IMR-90 (cell line): ENCODE data around the gene ZCCHC14. TPM values are rescaled to one million over a fixed set of nuclear protein-coding genes. Genes with fewer than 3 reads are reported as not detected.
A peak's percentile ranks its signal among the peaks of the same experiment; 100 is the strongest.

Source experiments
- ATAC-seq: fragments of 200-7000 bp; cut with Tn5 transposase; 2 replicates; pipeline ENCODE4 v1.9.1; 2020; ENCODE audit warnings: low read depth, mild to moderate bottlenecking, moderate library complexity
- BruUV-seq: library from RNA; stranded (reverse); fragments of 400-500 nt; replicated peaks from 2 replicates; lab custom pipeline; 2021; lab: Mats Ljungman, UMichigan
- CTCF ChIA-PET: fragments of 300-600 bp; formaldehyde crosslinking; extraction: SDS; loops from one replicate; lab custom pipeline; 2021; ENCODE audit warnings: antibody characterized with exemption; lab: Yijun Ruan, JAX
- POLR2A ChIA-PET: fragments of 300-600 bp; sonication (Branson Sonifier 250); formaldehyde crosslinking; loops from one replicate; lab custom pipeline; 2022; ENCODE audit warnings: antibody characterized with exemption; ENCODE audit not compliant: unreplicated experiment; lab: Charles Lee
- DNase-seq: peaks from one replicate; pipeline ENCODE4 v3.0.0; 2013
- H2AFZ ChIP-seq: replicated peaks from 2 replicates; pipeline ENCODE3; 2013; ENCODE audit warnings: low read length, mild to moderate bottlenecking; ENCODE audit not compliant: poor library complexity
- H2AK5ac ChIP-seq: 2 replicates; pipeline ENCODE4 v1.6.1; 2013; ENCODE audit warnings: low read depth, low read length, inconsistent platforms
- H2AK9ac ChIP-seq: replicated peaks from 2 replicates; pipeline ENCODE3; 2013; ENCODE audit warnings: mild to moderate bottlenecking, low read depth, low read length, moderate library complexity; ENCODE audit not compliant: poor library complexity
- H2BK120ac ChIP-seq: 2 replicates; pipeline ENCODE4 v1.6.1; 2013; ENCODE audit warnings: low read depth, low read length, inconsistent platforms
- H2BK15ac ChIP-seq: 3 replicates; pipeline ENCODE4 v1.6.1; 2013; ENCODE audit warnings: low read depth, low read length, inconsistent platforms
- H2BK20ac ChIP-seq: 2 replicates; pipeline ENCODE4 v1.6.1; 2013; ENCODE audit warnings: low read depth, mild to moderate bottlenecking, inconsistent platforms, low read length, moderate library complexity
- H2BK5ac ChIP-seq: 2 replicates; pipeline ENCODE4 v1.6.1; 2013; ENCODE audit warnings: mild to moderate bottlenecking, low read depth, low read length, inconsistent platforms; ENCODE audit not compliant: poor library complexity, severe bottlenecking
- H3K14ac ChIP-seq: replicated peaks from 2 replicates; pipeline ENCODE4 v1.6.1; 2013; ENCODE audit warnings: low read depth, low read length, inconsistent platforms
- H3K18ac ChIP-seq: 2 replicates; pipeline ENCODE4 v1.6.1; 2013; ENCODE audit warnings: low read depth, low read length, control low read depth
- H3K23ac ChIP-seq: 2 replicates; pipeline ENCODE4 v1.6.1; 2013; ENCODE audit warnings: low read depth, low read length, inconsistent platforms
- H3K27ac ChIP-seq: 2 replicates; pipeline ENCODE4 v1.5.1; 2013; ENCODE audit warnings: mild to moderate bottlenecking, control low read depth, low read length; ENCODE audit not compliant: insufficient read depth
- H3K27me3 ChIP-seq: 2 replicates; pipeline ENCODE4 v1.6.1; 2013; ENCODE audit warnings: low read length; ENCODE audit not compliant: control insufficient read depth, insufficient read depth
- H3K36me3 ChIP-seq: 2 replicates; pipeline ENCODE4 v1.6.1; 2013; ENCODE audit warnings: low read length, mixed read lengths; ENCODE audit not compliant: control insufficient read depth, insufficient read depth
- H3K4ac ChIP-seq: 2 replicates; pipeline ENCODE4 v1.6.1; 2013; ENCODE audit warnings: low read depth, low read length, inconsistent platforms
- H3K4me1 ChIP-seq: 2 replicates; pipeline ENCODE4 v1.6.1; 2013; ENCODE audit warnings: low read length, mixed read lengths; ENCODE audit not compliant: control insufficient read depth, insufficient read depth
- H3K4me2 ChIP-seq: 2 replicates; pipeline ENCODE4 v1.6.1; 2013; ENCODE audit warnings: low read depth, mild to moderate bottlenecking, control low read depth, low read length, moderate library complexity
- H3K4me3 ChIP-seq: 2 replicates; pipeline ENCODE4 v1.5.1; 2013; ENCODE audit warnings: low read depth, mild to moderate bottlenecking, control low read depth, low read length, moderate library complexity; ENCODE audit not compliant: insufficient read depth
- H3K56ac ChIP-seq: 2 replicates; pipeline ENCODE4 v1.6.1; 2013; ENCODE audit warnings: low read length, inconsistent platforms; ENCODE audit not compliant: insufficient read depth; ENCODE audit errors: extremely low read depth
- H3K79me1 ChIP-seq, 2 experiments: 2 replicates each; pipeline ENCODE4 v1.6.1; 2013; ENCODE audit warnings: low read length in 2 of 2, inconsistent platforms in 1 of 2, low read depth in 1 of 2
- H3K9ac ChIP-seq: 2 replicates; pipeline ENCODE4 v1.6.1; 2013; ENCODE audit warnings: low read depth, low read length, control low read depth
- H3K9me1 ChIP-seq: 2 replicates; pipeline ENCODE4 v1.6.1; 2013; ENCODE audit warnings: low read length, inconsistent platforms; ENCODE audit not compliant: insufficient read depth
- H3K9me3 ChIP-seq: 2 replicates; pipeline ENCODE4 v1.6.1; 2013; ENCODE audit warnings: low read length; ENCODE audit not compliant: control insufficient read depth, insufficient read depth
- H4K20me1 ChIP-seq: 2 replicates; pipeline ENCODE4 v1.6.1; 2013; ENCODE audit warnings: low read length, inconsistent platforms; ENCODE audit not compliant: insufficient read depth
- H4K5ac ChIP-seq: 2 replicates; pipeline ENCODE4 v1.6.1; 2013; ENCODE audit warnings: mild to moderate bottlenecking, low read depth, low read length, control low read depth
- H4K8ac ChIP-seq, 2 experiments: 2 replicates each; pipeline ENCODE4 v1.6.1; 2013; ENCODE audit warnings: low read depth in 2 of 2, low read length in 2 of 2, control low read depth in 1 of 2, inconsistent platforms in 1 of 2
- H4K91ac ChIP-seq: 2 replicates; pipeline ENCODE4 v1.6.1; 2013; ENCODE audit warnings: low read depth, low read length, inconsistent platforms; ENCODE audit not compliant: insufficient read depth
- BHLHE40 ChIP-seq: fragments of 150-350 bp; IDR thresholded peaks from 2 replicates; pipeline ENCODE4 v1.6.1; 2016; ENCODE audit warnings: mild to moderate bottlenecking, low read depth, low read length
- RCOR1 ChIP-seq: IDR thresholded peaks from 2 replicates; pipeline ENCODE4 v1.6.1; 2012; ENCODE audit warnings: mild to moderate bottlenecking, low read length, improper control_type of control experiment; ENCODE audit not compliant: insufficient replicate concordance
- WGBS, 2 experiments: methylation state at CpG; one replicate each; pipeline versions ENCODE4 v1.1.5 to v1.1.7; 2013; ENCODE audit warnings: missing lambda C conversion rate in 2 of 2; ENCODE audit not compliant: insufficient read length in 1 of 2; ENCODE audit errors: extremely low coverage in 2 of 2; 5-methylcytosine and 5-hydroxymethylcytosine counted together
- dilution Hi-C: fragments of 300-500 bp; cut with HindIII; formaldehyde crosslinking; loops from one replicate; pipeline ENCODE4 v1.14.3; 2018; ENCODE audit warnings: low sequenced_read_pairs; ENCODE audit not compliant: unreplicated experiment
- in situ Hi-C: fragments of 300-500 bp; cut with MboI; formaldehyde crosslinking; loops from 3 replicates; pipeline ENCODE4 v1.14.3; 2019; ENCODE audit warnings: low sequenced_read_pairs, inconsistent platforms, mixed read lengths
- intact Hi-C: fragments of 100-400 bp; cut with micrococcal nuclease; formaldehyde crosslinking; loops from 2 replicates; pipeline ENCODE4 v1.10.0; 2022
- polyA plus RNA-seq, 3 experiments: library from polyadenylated mRNA; depleted of rRNA; stranded (reverse); fragments of >200 nt; gene quantifications; 2 replicates each; pipeline ENCODE4 v1.2.3, GENCODE V29; 2012; ENCODE audit warnings: low replicate concordance in 1 of 3
- total RNA-seq: library from RNA; depleted of rRNA; stranded (reverse); fragments of >200 nt; gene quantifications from 2 replicates; pipeline ENCODE4 v1.2.3, GENCODE V29; 2012

ZCCHC14 gene
- total and polyA plus RNA-seq, 2 of the 4 experiments (the other 2 are of a cell fraction): 2.5 to 5.3 TPM

GRCh38 chr16:87451563-87452210 is 41.1 kb downstream of the ZCCHC14 start:
- no peak overlapping the region for H2AK9ac ChIP-seq
- H3K9me1 ChIP-seq: peaks cover 17% of the 10 kb centered on the region
- peaks cover 12% of the 10 kb centered on the region for H4K20me1 ChIP-seq
- no peak overlapping the region for H2BK5ac ChIP-seq
- no peak overlapping the region for H3K9ac ChIP-seq
- H3K4me3 ChIP-seq: no peak overlapping the region
- no peak overlapping the region for H2BK120ac ChIP-seq
- WGBS, 2 experiments: 82% methylated on average over 8 of the region's 18 CpGs; no CpG with 5 or more reads in 1 of the 2 experiments
- no peak overlapping the region for H3K56ac ChIP-seq
- H2BK15ac ChIP-seq: no peak overlapping the region
- no peak overlapping the region for H4K5ac ChIP-seq
- dilution Hi-C loops: no loop called here
- no peak overlapping the region for H3K14ac ChIP-seq
- H3K4me1 ChIP-seq: peaks cover 17% of the 10 kb centered on the region
- ChIA-PET POLR2A (no interaction called here), CTCF (interaction anchor here (0.7 kb wide), 1 partner anchor 1845 kb away, joined by 3 read pairs; no protein-coding TSS in a partner anchor)
- H3K36me3 ChIP-seq: peaks cover 19% of the 10 kb centered on the region
- H2BK20ac ChIP-seq: peak overlapping the region; percentile 28; the same call in 1 of the 2 replicates
- no peak overlapping the region for H4K91ac ChIP-seq
- H3K27ac ChIP-seq: no peak overlapping the region
- H2AFZ ChIP-seq: no peak overlapping the region
- H3K23ac ChIP-seq: no peak overlapping the region
- no peak overlapping the region for H3K4me2 ChIP-seq
- peaks cover 22 to 67% of the 10 kb centered on the region in 2 experiments for H3K79me1 ChIP-seq
- DNase-seq: no peak
- TF ChIP-seq BHLHE40 (peak; percentile 25; the same call in 1 of the 2 replicates), RCOR1 (no peak)
- in situ Hi-C loops: no loop called here
- peak overlapping the region; percentile 49; the same call in 1 of the 2 replicates for H2AK5ac ChIP-seq
- no peaks in the 10 kb centered on the region for H3K27me3 ChIP-seq
- no peak overlapping the region for H4K8ac ChIP-seq
- no peaks in the 10 kb centered on the region for H3K9me3 ChIP-seq
- peak overlapping the region; percentile 11; the same call in 1 of the 2 replicates for H3K4ac ChIP-seq
- intact Hi-C loops: no loop called here
- ATAC-seq: no peak
- no TSS peak for BruUV-seq
- H3K18ac ChIP-seq: no peak overlapping the region
